Activated naive CD8-positive, alpha-beta T cell (primary cell): ENCODE measurements around the gene CLEC1A.
"Not testable (repeated sequence)": the region's sequence is repeated elsewhere in the genome, so short reads cannot be mapped to it uniquely, and the experiment has no call there.

Source experiments
- H3K27ac Mint-ChIP-seq: one replicate; pipeline ENCODE4 v1.8.0; 2021; ENCODE audit warnings: mixed read lengths
- H3K27me3 Mint-ChIP-seq: one replicate; pipeline ENCODE4 v1.8.0; 2021; ENCODE audit warnings: mixed read lengths
- H3K36me3 Mint-ChIP-seq: one replicate; pipeline ENCODE4 v1.8.0; 2021; ENCODE audit warnings: mixed read lengths
- H3K4me1 Mint-ChIP-seq: one replicate; pipeline ENCODE4 v1.8.0; 2021; ENCODE audit warnings: low read depth, mixed read lengths
- H3K4me3 Mint-ChIP-seq: one replicate; pipeline ENCODE4 v1.8.0; 2021; ENCODE audit warnings: mild to moderate bottlenecking, mixed read lengths
- H3K9me3 Mint-ChIP-seq: one replicate; pipeline ENCODE4 v1.8.0; 2021; ENCODE audit warnings: low read depth, mixed read lengths

CLEC1A gene

DNA sequence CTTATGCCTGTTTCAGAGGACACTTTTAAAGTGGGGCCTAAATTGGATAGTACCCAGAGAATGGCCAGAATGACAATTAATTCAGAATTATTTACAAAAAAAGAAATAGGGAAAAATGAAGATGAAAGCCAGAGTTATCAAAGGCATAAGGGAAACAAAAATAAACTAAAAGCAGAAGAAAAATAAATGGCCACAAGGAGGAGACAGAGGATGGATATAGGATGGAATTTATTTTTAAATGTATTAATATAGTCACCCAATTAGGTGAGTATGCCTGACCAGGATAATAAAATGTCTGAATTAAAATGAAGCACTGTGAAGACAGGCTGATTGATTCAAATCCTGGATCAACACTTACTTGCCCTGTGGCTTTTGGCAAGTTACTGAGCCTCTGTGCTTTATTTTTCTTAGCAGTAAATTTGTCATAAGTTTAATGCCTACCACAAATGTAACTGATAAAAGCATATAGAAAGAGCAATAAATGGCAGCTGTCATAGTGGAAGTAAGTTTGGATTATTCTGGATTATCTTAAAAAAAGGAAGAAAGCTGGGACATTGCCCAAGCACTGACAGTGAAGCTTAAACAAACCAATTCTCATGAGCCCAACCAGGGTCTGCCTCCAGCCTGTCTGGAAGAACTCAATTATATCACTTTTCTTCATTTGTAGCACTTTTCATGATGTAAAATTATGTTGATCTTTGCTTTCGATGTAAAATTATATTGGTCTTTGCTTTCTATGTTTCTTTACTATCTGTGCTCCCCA lies 64.8 kb downstream of the CLEC1A start:
- Mint-ChIP-seq H3K36me3 (no peaks in the 10 kb centered on the region), H3K27ac (no peak overlapping the region), H3K27me3 (peaks cover 2% of the 10 kb centered on the region), H3K4me3 (no peak overlapping the region), H3K9me3 (no peaks in the 10 kb centered on the region), H3K4me1 (no peaks in the 10 kb centered on the region)

DNA sequence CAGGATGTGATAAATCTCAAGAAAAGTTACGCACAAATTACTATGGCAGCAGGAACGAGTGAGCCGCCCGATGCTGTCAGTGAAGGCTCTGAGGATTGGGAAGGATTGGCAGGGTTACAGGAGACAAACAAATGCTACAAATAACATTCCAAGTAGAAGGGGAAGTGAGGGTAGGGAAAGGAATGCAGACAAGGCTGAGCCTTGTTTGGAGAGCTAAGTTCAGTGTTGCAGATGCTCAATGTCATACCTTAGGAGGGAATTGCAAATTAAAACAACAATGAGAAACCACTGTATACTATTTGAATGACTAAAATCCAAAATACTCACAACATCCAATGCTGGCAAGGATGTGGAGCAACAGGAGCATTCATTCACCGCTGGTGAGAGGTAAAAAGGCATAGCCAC lies 67.0 kb downstream of the CLEC1A start:
- no peak overlapping the region for H3K4me3 Mint-ChIP-seq
- H3K4me1 Mint-ChIP-seq, result no peaks in the 10 kb centered on the region
- no peaks in the 10 kb centered on the region for H3K36me3 Mint-ChIP-seq
- no peaks in the 10 kb centered on the region for H3K9me3 Mint-ChIP-seq
- H3K27ac Mint-ChIP-seq, result no peak overlapping the region
- peaks cover 2% of the 10 kb centered on the region for H3K27me3 Mint-ChIP-seq

DNA sequence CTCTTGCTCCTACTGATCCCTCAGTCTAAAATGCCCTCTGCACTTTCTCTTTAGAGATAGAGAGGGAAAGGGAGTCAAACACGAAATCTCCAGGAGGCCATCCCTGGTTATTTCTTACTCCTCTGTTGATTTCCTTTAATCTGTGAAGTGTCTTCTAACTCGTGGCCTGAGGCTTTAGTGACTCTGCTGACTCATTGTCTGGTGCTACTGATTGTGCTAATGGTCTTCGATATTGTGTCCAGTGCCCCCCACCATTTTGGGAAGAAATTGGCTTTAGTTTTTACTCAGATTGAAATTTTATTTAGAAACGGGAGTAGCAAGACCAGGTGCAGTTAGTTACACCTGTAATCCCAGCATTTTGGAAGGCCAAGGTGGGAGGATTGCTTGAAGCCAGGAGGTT lies 67.5 kb downstream of the CLEC1A start:
- peaks cover 2% of the 10 kb centered on the region for H3K27me3 Mint-ChIP-seq
- no peak overlapping the region for H3K4me3 Mint-ChIP-seq
- no peaks in the 10 kb centered on the region for H3K4me1 Mint-ChIP-seq

DNA sequence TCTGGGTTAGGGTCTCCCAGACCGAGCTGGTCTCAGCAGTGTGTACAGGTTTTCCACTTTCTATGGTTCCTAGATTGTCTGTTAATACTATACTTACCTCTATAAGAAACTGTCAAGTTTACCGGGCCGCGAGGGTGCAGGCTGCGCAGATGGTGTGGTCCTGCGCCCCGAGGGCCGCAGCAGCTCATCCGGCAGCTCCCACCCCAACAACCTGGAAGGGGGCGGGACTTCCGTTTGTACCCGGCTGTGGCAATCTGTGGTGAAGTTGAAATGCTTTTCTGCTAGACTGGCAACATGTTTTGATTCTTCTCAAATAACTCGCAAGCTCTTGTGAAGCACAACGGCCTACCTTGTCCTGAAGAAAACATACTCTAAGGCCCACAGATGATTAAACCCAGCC lies 68.3 kb downstream of the CLEC1A start, which contains the start of gene CLEC9A:
Gene CLEC9A, plus strand, starts transcription at position 237 of the 400 bp plus-strand sequence. CDS start 22,006 bp downstream, outside the sequence.
- Mint-ChIP-seq H3K27ac (no peak within 1 kb of the TSS), H3K36me3 (no peaks in the 10 kb centered on the region), H3K27me3 (peaks cover 2% of the 10 kb centered on the region), H3K9me3 (no peaks in the 10 kb centered on the region), H3K4me1 (no peaks in the 10 kb centered on the region), H3K4me3 (no peak within 1 kb of the TSS)

More for the DNA sequence above, 67.5 kb downstream of the CLEC1A start:
- no peak overlapping the region for H3K27ac Mint-ChIP-seq
- no peaks in the 10 kb centered on the region for H3K9me3 Mint-ChIP-seq
- H3K36me3 Mint-ChIP-seq, result no peaks in the 10 kb centered on the region

DNA sequence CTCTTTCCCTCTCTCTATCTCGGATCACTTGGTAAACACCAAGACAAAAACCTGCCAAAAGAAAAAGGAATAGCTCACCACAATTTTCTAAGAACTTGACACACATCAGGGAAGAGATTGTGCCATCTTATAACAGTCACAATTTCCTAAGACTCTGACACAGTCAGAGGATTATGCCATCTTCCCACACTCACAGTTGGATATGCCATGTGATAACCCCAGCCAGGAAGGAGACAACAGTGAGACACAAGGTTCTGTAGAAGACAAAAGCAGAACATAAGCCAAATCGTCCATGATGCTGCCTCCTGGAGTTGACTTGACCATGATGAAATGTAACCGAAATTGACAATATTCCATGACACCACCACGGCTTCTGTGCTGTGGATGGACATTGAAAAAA lies 71.1 kb downstream of the CLEC1A start:
- H3K4me1 Mint-ChIP-seq, result no peaks in the 10 kb centered on the region
- no peak overlapping the region for H3K4me3 Mint-ChIP-seq
- no peaks in the 10 kb centered on the region for H3K36me3 Mint-ChIP-seq
- peaks cover 2% of the 10 kb centered on the region for H3K27me3 Mint-ChIP-seq
- H3K27ac Mint-ChIP-seq, result no peak overlapping the region
- H3K9me3 Mint-ChIP-seq, result no peaks in the 10 kb centered on the region

DNA sequence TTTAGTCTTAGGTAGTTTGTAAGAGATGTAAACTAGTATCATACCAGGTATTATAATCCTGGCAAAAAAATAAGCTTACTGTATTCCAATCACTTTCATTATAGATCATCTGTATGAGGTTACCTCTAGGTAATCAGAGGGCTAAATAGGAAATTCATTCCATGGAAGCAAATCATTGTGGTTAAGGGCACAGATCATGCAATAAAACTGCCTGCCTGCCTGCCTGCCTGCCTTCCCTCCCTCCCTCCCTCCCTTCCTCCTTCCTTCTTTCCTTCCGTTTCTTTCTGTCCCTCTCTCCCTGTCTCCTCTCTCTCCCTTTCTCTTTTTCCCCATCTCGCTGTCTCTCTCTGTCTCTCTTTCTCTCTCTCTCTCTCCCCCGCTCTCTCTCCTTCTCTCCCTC lies 71.5 kb downstream of the CLEC1A start:
- Mint-ChIP-seq H3K36me3 (no peaks in the 10 kb centered on the region), H3K27me3 (peaks cover 2% of the 10 kb centered on the region), H3K4me1 (no peaks in the 10 kb centered on the region), H3K9me3 (no peaks in the 10 kb centered on the region), H3K27ac (no peak overlapping the region), H3K4me3 (no peak overlapping the region)

DNA sequence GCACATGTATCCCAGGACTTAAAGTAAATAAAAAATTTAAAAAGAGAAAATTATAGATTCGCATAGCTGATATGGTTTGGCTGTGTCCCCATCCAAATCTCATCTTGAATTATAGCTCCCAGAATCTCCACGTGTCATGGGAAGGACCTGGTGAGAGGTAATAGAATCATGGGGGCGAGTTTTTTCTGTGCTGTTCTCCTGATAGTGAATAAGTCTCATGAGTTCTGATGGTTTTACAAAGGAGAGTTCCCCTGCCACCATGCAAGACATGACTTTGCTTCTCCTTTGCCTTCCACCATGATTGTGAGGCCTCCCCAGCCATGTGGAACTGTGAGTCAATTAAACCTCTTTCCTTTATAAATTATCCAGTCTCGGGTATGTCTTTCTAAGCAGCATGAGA lies 72.1 kb downstream of the CLEC1A start:
- not testable (repeated sequence) for H3K4me1 Mint-ChIP-seq, H3K27ac Mint-ChIP-seq, H3K4me3 Mint-ChIP-seq, H3K9me3 Mint-ChIP-seq, H3K27me3 Mint-ChIP-seq, H3K36me3 Mint-ChIP-seq

DNA sequence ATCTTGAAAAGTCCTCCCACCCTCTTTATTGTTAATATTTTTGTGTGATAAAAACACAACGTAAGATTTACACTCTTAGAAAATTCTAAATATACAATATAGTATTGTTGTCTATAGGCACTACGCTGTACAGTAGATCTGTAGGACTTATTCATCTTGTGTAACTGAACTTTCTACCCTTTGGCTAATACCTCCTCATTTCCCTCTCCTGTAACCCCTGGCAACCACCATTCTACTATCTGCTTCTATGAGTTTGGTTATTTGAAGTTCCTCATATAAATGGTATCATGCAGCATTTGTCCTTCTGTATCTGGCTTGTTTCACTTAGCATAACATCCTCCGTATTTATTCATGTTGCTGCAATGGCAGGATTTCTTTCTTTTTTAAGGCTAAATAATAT lies 73.5 kb downstream of the CLEC1A start:
- Mint-ChIP-seq H3K27me3 (peaks cover 2% of the 10 kb centered on the region), H3K9me3 (no peaks in the 10 kb centered on the region), H3K27ac (no peak overlapping the region), H3K36me3 (no peaks in the 10 kb centered on the region), H3K4me3 (no peak overlapping the region), H3K4me1 (no peaks in the 10 kb centered on the region)

DNA sequence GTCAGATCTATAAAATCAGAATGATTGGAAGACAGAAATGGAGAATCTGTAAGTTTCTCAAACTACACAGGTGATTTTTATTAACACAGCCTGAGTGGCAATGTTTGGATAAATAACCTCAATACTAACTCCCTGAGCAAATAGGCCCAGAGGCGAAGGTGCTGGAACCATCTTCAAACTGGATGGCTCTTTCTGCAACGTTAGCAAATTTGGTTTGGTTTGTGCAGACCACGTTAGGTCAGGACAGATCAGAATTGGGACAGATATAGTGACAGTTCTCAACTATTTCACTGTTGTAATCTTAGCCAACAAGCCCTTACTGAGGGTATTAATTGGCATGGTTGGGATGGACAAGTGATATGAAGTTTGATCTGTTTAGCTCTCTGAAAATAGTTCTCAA lies 77.4 kb downstream of the CLEC1A start:
- Mint-ChIP-seq H3K9me3 (no peaks in the 10 kb centered on the region), H3K4me3 (no peak overlapping the region), H3K27ac (no peak overlapping the region), H3K36me3 (no peaks in the 10 kb centered on the region), H3K4me1 (no peaks in the 10 kb centered on the region), H3K27me3 (peaks cover 4% of the 10 kb centered on the region)
